GM23248 (cell line): ENCODE results near the gene PLEKHG3.

Source experiments
- EZH2 ChIP-seq: fragments of 200-600 bp; sonication (generic); IDR thresholded peaks from 2 replicates; pipeline ENCODE4 v1.6.1; 2018; ENCODE audit warnings: antibody characterized with exemption, mild to moderate bottlenecking; ENCODE audit not compliant: insufficient read depth, poor library complexity, severe bottlenecking
- EZH2phosphoT487 ChIP-seq: fragments of 200-600 bp; sonication (generic); IDR thresholded peaks from 2 replicates; pipeline ENCODE4 v1.6.1; 2018; ENCODE audit warnings: antibody characterized with exemption, moderate library complexity, mild to moderate bottlenecking, low read depth; ENCODE audit not compliant: insufficient read depth

GRCh38 chr14:64779472-64779871 is 75.2 kb downstream of the PLEKHG3 start:
- TF ChIP-seq EZH2, result no peak
- TF ChIP-seq EZH2phosphoT487, result no peak
